NCI-H1694 (cell line): ENCODE measurements around the gene C14orf93.

ENCODE experiments used
- DNase-seq: peaks from one replicate; lab custom pipeline; 2025; lab: John Stamatoyannopoulos, UW

Gene C14orf93

GRCh38 chr14:22994762-22995275, 15.1 kb downstream of the C14orf93 start:
- DNase-seq: peak; percentile 67

- DNase-seq: no peak
Measured at GRCh38 chr14:22993517-22993916, 16.4 kb downstream of the C14orf93 start.

GRCh38 chr14:22991852-22992251, 18.1 kb downstream of the C14orf93 start:
- no peak for DNase-seq

- DNase-seq: no peak
Measured at GRCh38 chr14:22987291-22987690, 22.7 kb downstream of the C14orf93 start.

GRCh38 chr14:22986508-22987054, 23.4 kb downstream of the C14orf93 start:
- DNase-seq: peak; percentile 92

- DNase-seq: no peak
Measured at GRCh38 chr14:22985894-22986507, 23.9 kb downstream of the C14orf93 start.

GRCh38 chr14:22984959-22985658, 24.8 kb downstream of the C14orf93 start:
- DNase-seq: no peak

GRCh38 chr14:22982477-22983245, 27.3 kb downstream of the C14orf93 start, which contains the start of gene AJUBA:
AJUBA (minus strand) TSS chr14:22982551; CDS start chr14:22982266, 285 bp downstream.
- DNase-seq: peak; percentile 25

- DNase-seq: no peak
Measured at GRCh38 chr14:22981876-22982476, 28.0 kb downstream of the C14orf93 start.

- no peak for DNase-seq
Measured at GRCh38 chr14:22981090-22981875, 28.7 kb downstream of the C14orf93 start.

GRCh38 chr14:22980672-22981089, 29.3 kb downstream of the C14orf93 start:
- no peak for DNase-seq

GRCh38 chr14:22979748-22980392, 30.1 kb downstream of the C14orf93 start:
- no peak for DNase-seq

GRCh38 chr14:22978981-22979671, 30.8 kb downstream of the C14orf93 start:
- DNase-seq: peak; percentile 69

GRCh38 chr14:22978487-22978837, 31.5 kb downstream of the C14orf93 start:
- no peak for DNase-seq

- DNase-seq: peak; percentile 40
Measured at GRCh38 chr14:22977684-22978486, 32.1 kb downstream of the C14orf93 start.

- DNase-seq: no peak
Measured at GRCh38 chr14:22977434-22977683, 32.6 kb downstream of the C14orf93 start.

GRCh38 chr14:22976620-22977433, 33.1 kb downstream of the C14orf93 start:
- DNase-seq: no peak

GRCh38 chr14:22974530-22975313, 35.2 kb downstream of the C14orf93 start:
- DNase-seq: no peak
